CD4-positive, CD25-positive, alpha-beta regulatory T cell (primary cell): ENCODE measurements around the gene GTSF1L. TPM values are rescaled to one million over a fixed set of nuclear protein-coding genes. Genes with fewer than 3 reads are reported as not detected.

ENCODE experiments used
- ATAC-seq, 2 donors: fragments of 150-1000 bp; cut with Tn5 transposase; one replicate each; pipeline ENCODE4 v1.10.0; 2021; ENCODE audit warnings: low read depth in 2 of 2, moderate number of reproducible peaks in 2 of 2, moderate library complexity in 1 of 2
- DNase-seq, 3 donors: peaks; one replicate each; pipeline versions ENCODE4 v3.0.0 to v3.0.0-alpha.2; 2012 to 2022; ENCODE audit warnings: mixed read lengths in 1 of 3
- H3K27ac ChIP-seq: one replicate; pipeline ENCODE4 v1.7.0; 2013; ENCODE audit warnings: mild to moderate bottlenecking, low read length; ENCODE audit not compliant: insufficient read depth, poor library complexity, severe bottlenecking
- H3K27me3 ChIP-seq: one replicate; pipeline ENCODE4 v1.7.0; 2013; ENCODE audit warnings: low read length; ENCODE audit not compliant: control insufficient read depth, insufficient read depth
- H3K36me3 ChIP-seq: one replicate; pipeline ENCODE4 v1.7.0; 2013; ENCODE audit warnings: mild to moderate bottlenecking, low read length, moderate library complexity; ENCODE audit not compliant: control insufficient read depth, insufficient read depth
- H3K4me1 ChIP-seq: 2 replicates; pipeline ENCODE4 v1.7.0; 2013; ENCODE audit warnings: mild to moderate bottlenecking, low read length; ENCODE audit not compliant: insufficient read depth, control insufficient read depth, poor library complexity, severe bottlenecking
- H3K4me3 ChIP-seq: one replicate; pipeline ENCODE4 v1.7.0; 2013; ENCODE audit warnings: low read depth, mild to moderate bottlenecking, low read length, moderate library complexity
- H3K9me3 ChIP-seq, 2 experiments: 1 replicate in 1 of 2; 2 replicates in 1 of 2; pipeline ENCODE4 v1.7.0; 2013; ENCODE audit warnings: low read length in 2 of 2, mild to moderate bottlenecking in 1 of 2, moderate library complexity in 1 of 2; ENCODE audit not compliant: control insufficient read depth in 2 of 2
- H3K27ac Mint-ChIP-seq, 3 donors: one replicate each; pipeline ENCODE4 v1.8.0; 2020 to 2022; ENCODE audit warnings: mild to moderate bottlenecking in 3 of 3, mixed read lengths in 3 of 3, moderate library complexity in 2 of 3
- H3K27me3 Mint-ChIP-seq: one replicate; pipeline ENCODE4 v1.8.0; 2022; ENCODE audit warnings: mild to moderate bottlenecking, mixed read lengths
- H3K36me3 Mint-ChIP-seq: one replicate; pipeline ENCODE4 v1.8.0; 2020; ENCODE audit warnings: mixed read lengths
- H3K4me1 Mint-ChIP-seq, 4 donors: one replicate each; pipeline ENCODE4 v1.8.0; 2020 to 2022; ENCODE audit warnings: mixed read lengths in 4 of 4, mild to moderate bottlenecking in 1 of 4
- H3K4me3 Mint-ChIP-seq, 4 donors: one replicate each; pipeline ENCODE4 v1.8.0; 2020 to 2022; ENCODE audit warnings: mild to moderate bottlenecking in 4 of 4, mixed read lengths in 4 of 4, moderate library complexity in 3 of 4
- H3K9me3 Mint-ChIP-seq, 7 donors: one replicate each; pipeline ENCODE4 v1.8.0; 2020 to 2022; ENCODE audit warnings: mixed read lengths in 7 of 7, mild to moderate bottlenecking in 3 of 7, moderate library complexity in 2 of 7
- polyA plus RNA-seq, 4 donors: library from polyadenylated mRNA; unstranded; fragments of 300-500 nt; fragmentation: Illumina TruSeq; gene quantifications; one replicate each; pipeline ENCODE4 v1.2.3, GENCODE V29; 2021
- total RNA-seq: library from RNA; stranded (reverse); gene quantifications from one replicate; pipeline ENCODE4 v1.2.3, GENCODE V29; 2022

The GTSF1L gene
- total and polyA plus RNA-seq, 5 donors from 2014 or later = 0.98 to 3.0 (median 1.4) TPM

DNA sequence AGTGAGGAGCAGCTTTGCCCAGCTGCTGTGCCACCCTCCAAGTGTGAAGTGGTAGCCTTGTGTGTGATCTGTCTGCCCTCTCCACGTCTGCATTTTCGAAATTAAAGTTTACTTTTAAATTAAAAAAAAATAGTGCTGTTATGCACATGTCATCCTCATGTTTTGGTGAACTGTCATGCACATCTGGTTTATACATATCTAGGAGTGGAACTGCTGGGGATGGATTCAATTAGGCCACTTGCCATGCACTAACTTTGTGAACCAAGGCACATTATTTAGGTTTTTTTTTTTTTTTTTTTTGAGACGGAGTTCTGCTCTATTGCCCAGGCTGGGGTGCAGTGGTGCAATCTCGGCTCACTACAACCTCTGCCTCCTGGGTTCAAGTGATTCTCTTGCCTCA lies 3.6 kb downstream of the GTSF1L start:
- Mint-ChIP-seq H3K9me3 (peaks cover 0 to under 1% (median 0%) of the 10 kb centered on the region in 7 donors), H3K27ac (peak overlapping the region; percentile 86 to 90 (median 88)), H3K36me3 (no peaks in the 10 kb centered on the region), H3K4me1 (peaks cover 24 to 84% (median 52%) of the 10 kb centered on the region in 4 donors), H3K4me3 (peak overlapping the region in 1 of 4 donors; percentile 74), H3K27me3 (no peaks in the 10 kb centered on the region)
- Histone ChIP-seq H3K4me3 (peak overlapping the region; percentile 32), H3K4me1 (peaks cover 51% of the 10 kb centered on the region), H3K27me3 (no peaks in the 10 kb centered on the region), H3K9me3 (no peaks in the 10 kb centered on the region), H3K27ac (peak overlapping the region; percentile 88), H3K36me3 (no peaks in the 10 kb centered on the region)
- ATAC-seq (no peak), DNase-seq (no peak)

DNA sequence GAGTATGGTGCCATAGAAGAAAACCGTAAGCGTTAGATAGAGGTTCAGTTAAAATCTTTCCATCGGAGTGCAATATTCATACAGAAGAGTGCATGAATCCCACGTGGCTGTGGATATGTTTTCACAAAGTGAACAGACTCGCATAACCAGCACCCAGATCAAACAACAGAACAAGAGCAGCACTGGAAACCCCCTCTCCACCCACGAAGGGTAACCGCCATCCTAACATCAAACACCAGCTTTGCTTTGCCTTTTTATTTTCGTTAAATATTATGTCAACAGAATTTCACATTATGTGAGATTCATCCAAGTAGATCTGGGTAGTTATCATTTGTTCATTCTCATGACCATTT lies 4.7 kb downstream of the GTSF1L start:
- peak overlapping the region; percentile 86 to 93 (median 88) for H3K27ac Mint-ChIP-seq
- ATAC-seq = peak; percentile 77 to 85
- H3K4me3 ChIP-seq = peak overlapping the region; percentile 86

DNA sequence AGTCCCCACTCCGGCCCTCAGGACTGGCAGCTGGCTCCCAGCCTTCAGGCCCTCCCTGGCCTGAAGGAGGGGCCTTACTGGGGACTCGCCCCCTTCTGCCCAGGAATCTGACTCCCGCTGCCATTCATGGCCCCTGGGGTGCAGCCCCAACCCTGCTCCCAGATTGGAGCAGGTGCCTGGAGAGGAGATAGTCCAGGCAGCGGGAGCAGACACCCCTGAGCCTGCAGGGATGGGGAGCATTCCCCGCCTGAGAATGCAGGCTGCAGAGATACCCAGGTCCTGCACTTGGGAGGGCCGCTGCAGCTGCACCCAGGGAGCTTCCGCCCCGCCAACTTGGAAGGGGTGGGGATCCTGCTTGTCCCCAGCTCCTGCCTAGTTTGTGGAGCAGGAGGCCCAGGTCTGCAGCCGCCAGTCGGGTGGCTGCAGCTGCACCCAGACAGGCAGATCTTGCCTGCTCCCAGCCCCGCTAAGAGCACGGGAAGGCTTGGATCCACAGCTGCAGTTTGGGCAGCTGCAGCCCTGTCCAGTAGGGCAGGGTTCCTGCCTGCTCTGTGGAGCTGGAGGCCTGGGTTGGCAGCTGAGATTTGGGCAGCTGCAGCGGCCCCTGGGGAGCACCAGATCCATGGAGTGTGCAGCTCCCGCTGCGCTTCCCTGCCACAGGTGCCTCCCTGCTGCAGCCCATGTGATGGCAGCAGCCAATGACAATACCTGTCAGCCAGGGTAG lies 5.2 kb downstream of the GTSF1L start:
- ATAC-seq (peak; percentile 65 to 67), DNase-seq (no peak)
- no peaks in the 10 kb centered on the region for H3K9me3 Mint-ChIP-seq
- no peaks in the 10 kb centered on the region for H3K27me3 Mint-ChIP-seq
- peaks cover 47% of the 10 kb centered on the region for H3K4me1 ChIP-seq
- H3K4me1 Mint-ChIP-seq = peaks cover 21 to 84% (median 52%) of the 10 kb centered on the region in 4 donors
- H3K4me3 Mint-ChIP-seq = peak overlapping the region; percentile 48 to 90 (median 81)
- no peaks in the 10 kb centered on the region for H3K36me3 ChIP-seq
- H3K27ac Mint-ChIP-seq = peak overlapping the region; percentile 88 to 93 (median 89)
- H3K4me3 ChIP-seq = peak overlapping the region; percentile 86
- no peaks in the 10 kb centered on the region for H3K27me3 ChIP-seq
- H3K27ac ChIP-seq = peak overlapping the region; percentile 88
- H3K9me3 ChIP-seq = no peaks in the 10 kb centered on the region
- no peaks in the 10 kb centered on the region for H3K36me3 Mint-ChIP-seq

More for the DNA sequence above, 4.7 kb downstream of the GTSF1L start:
- Mint-ChIP-seq H3K9me3 (no peaks in the 10 kb centered on the region), H3K27me3 (no peaks in the 10 kb centered on the region), H3K4me1 (peaks cover 21 to 84% (median 54%) of the 10 kb centered on the region in 4 donors), H3K36me3 (no peaks in the 10 kb centered on the region), H3K4me3 (peak overlapping the region; percentile 48 to 90 (median 81))
- no peaks in the 10 kb centered on the region for H3K9me3 ChIP-seq
- peak; percentile 53 to 78 (median 77) for DNase-seq
- no peaks in the 10 kb centered on the region for H3K27me3 ChIP-seq
- peak overlapping the region; percentile 88 for H3K27ac ChIP-seq
- H3K36me3 ChIP-seq = no peaks in the 10 kb centered on the region
- H3K4me1 ChIP-seq = peaks cover 47% of the 10 kb centered on the region

DNA sequence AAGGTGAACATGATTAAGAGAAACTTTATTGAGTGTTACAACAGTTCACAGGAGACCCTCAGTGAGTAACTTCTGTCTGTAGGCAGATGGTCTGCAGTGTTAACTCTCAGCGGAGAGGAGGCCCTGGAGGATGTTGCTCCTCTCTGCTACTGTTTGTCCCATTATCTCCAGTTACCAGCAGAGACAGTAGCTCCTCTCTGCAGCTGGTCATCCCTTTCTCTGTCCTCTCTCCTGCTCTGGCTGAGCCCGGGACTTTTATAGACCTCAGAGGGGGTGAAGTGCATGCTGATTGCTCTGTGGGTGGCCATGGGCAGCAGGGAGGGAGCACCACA lies 5.7 kb downstream of the GTSF1L start:
- peak overlapping the region; percentile 88 for H3K27ac ChIP-seq
- H3K36me3 Mint-ChIP-seq = no peaks in the 10 kb centered on the region
- no peaks in the 10 kb centered on the region for H3K27me3 ChIP-seq
- DNase-seq (no peak), ATAC-seq (no peak)
- H3K4me1 ChIP-seq = peaks cover 47% of the 10 kb centered on the region
- H3K4me3 Mint-ChIP-seq = peak overlapping the region; percentile 29 to 63 (median 45)
- H3K9me3 Mint-ChIP-seq = no peaks in the 10 kb centered on the region
- no peaks in the 10 kb centered on the region for H3K36me3 ChIP-seq
- no peaks in the 10 kb centered on the region for H3K9me3 ChIP-seq
- H3K4me1 Mint-ChIP-seq = peaks cover 21 to 81% (median 51%) of the 10 kb centered on the region in 4 donors
- H3K4me3 ChIP-seq = no peak overlapping the region
- peak overlapping the region; percentile 38 to 92 (median 89) for H3K27ac Mint-ChIP-seq
- no peaks in the 10 kb centered on the region for H3K27me3 Mint-ChIP-seq

DNA sequence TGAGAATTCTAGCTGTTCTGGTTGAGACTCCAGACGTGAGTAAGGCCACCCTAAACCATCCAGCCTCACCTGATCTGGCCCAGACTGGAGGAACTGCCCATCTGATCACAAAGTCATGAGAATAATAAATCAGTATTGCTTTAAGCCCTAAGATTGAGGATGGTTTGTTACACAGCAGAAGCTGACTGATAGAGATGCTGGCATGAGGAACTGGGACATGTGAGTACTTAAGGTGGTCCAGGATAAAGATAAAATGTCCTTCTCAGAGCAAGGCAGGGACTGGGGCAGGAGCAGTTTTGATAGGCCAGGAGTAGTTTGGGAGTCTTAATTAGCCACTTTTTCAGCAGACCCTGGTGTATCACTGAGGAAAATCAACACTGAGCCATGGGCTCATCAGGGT lies 6.8 kb downstream of the GTSF1L start:
- peak overlapping the region; percentile 43 to 92 (median 86) for H3K27ac Mint-ChIP-seq
- no peaks in the 10 kb centered on the region for H3K9me3 ChIP-seq
- DNase-seq = no peak
- peaks cover 47% of the 10 kb centered on the region for H3K4me1 ChIP-seq
- no peaks in the 10 kb centered on the region for H3K36me3 ChIP-seq
- no peaks in the 10 kb centered on the region for H3K27me3 ChIP-seq
- H3K9me3 Mint-ChIP-seq = no peaks in the 10 kb centered on the region
- peak overlapping the region in 2 of 4 donors; percentile 35 to 63 for H3K4me3 Mint-ChIP-seq
- H3K4me3 ChIP-seq = no peak overlapping the region
- ATAC-seq = no peak
- no peaks in the 10 kb centered on the region for H3K36me3 Mint-ChIP-seq
- H3K27ac ChIP-seq = no peak overlapping the region
- H3K27me3 Mint-ChIP-seq = no peaks in the 10 kb centered on the region
- peaks cover 21 to 71% (median 47%) of the 10 kb centered on the region in 4 donors for H3K4me1 Mint-ChIP-seq

DNA sequence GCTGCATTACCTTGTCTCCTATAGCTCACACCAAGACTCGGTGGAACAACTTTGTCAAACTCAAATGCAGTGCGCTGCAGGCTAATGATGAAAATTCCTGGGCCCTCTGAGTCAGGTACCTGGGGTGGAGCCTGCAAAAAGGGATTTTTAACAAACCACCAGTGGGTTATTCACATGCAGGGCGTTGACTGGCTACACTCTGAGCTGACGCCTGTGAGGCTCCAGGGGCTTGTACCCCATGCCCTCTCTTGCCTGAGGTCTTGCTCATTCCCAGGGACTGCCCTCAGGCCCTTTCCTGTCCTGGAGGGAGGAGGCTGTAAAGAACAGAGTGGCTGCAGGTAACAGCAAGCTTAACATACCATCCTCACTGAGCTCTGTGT lies 9.2 kb downstream of the GTSF1L start:
- no peak for ATAC-seq
- H3K36me3 ChIP-seq = no peaks in the 10 kb centered on the region
- Mint-ChIP-seq H3K4me1 (peaks cover 15 to 48% (median 29%) of the 10 kb centered on the region in 4 donors), H3K9me3 (no peaks in the 10 kb centered on the region), H3K4me3 (no peak overlapping the region), H3K36me3 (no peaks in the 10 kb centered on the region), H3K27ac (peak overlapping the region in 2 of 3 donors; percentile 54 to 79), H3K27me3 (no peaks in the 10 kb centered on the region)
- H3K27me3 ChIP-seq = no peaks in the 10 kb centered on the region
- no peak overlapping the region for H3K4me3 ChIP-seq
- H3K9me3 ChIP-seq = no peaks in the 10 kb centered on the region
- DNase-seq = no peak
- peaks cover 29% of the 10 kb centered on the region for H3K4me1 ChIP-seq
- H3K27ac ChIP-seq = no peak overlapping the region

DNA sequence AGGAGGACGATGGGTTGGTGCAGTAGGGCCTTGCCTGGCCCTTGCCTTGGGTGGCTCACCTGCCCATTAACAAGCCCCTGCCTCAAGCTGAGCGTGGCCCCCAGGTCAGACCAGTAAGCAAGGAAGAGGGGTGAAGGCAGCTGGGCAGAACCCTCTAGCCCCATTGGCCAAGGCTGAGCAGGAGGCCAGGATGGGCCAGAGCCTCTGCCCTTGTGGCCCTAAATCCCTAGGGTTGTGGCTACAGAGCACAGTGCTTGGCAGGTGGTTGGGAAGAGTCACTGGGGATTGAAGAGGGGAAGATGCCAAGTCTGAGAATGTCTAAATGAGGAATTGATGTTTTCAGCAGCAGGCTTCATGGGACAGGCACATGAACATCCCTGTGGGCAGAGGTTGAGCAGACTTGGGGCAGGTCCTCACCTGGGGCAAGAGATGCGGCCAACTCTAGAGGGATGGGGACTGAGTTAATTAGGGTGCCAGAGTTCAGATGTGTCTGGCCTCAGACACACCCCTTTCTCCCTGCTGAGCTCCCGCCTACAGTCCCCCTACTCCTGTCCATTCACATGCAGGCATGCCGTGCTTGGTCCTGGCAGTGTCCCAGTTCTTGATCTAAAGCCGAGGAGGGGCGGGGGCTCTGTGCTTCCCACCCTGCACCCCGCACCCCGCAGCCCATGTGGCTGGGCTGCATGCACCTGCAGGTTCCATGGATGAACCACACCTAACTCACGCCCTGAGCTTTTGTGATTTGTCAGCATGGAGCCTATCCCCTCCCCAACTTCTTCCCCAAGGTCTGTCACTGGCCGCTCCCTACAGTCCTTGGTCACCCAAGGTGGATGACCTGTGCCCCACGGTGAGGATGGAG lies 9.8 kb downstream of the GTSF1L start:
- H3K9me3 Mint-ChIP-seq = no peaks in the 10 kb centered on the region
- no peak for ATAC-seq
- Histone ChIP-seq H3K27ac (no peak overlapping the region), H3K4me3 (no peak overlapping the region), H3K36me3 (no peaks in the 10 kb centered on the region), H3K9me3 (no peaks in the 10 kb centered on the region), H3K4me1 (peaks cover 25% of the 10 kb centered on the region), H3K27me3 (no peaks in the 10 kb centered on the region)
- no peak for DNase-seq
- peaks cover 11 to 42% (median 27%) of the 10 kb centered on the region in 4 donors for H3K4me1 Mint-ChIP-seq
- peak overlapping the region in 2 of 3 donors; percentile 11 to 79 for H3K27ac Mint-ChIP-seq
- peak overlapping the region in 1 of 4 donors; percentile 36 for H3K4me3 Mint-ChIP-seq
- no peaks in the 10 kb centered on the region for H3K36me3 Mint-ChIP-seq
- no peaks in the 10 kb centered on the region for H3K27me3 Mint-ChIP-seq
